Endothelial cell (in vitro differentiated cells): Measurements from ENCODE around the gene RAD23A. TPM values are rescaled to one million over a fixed set of nuclear protein-coding genes. Genes with fewer than 3 reads are reported as not detected.

Source experiments
- DNase-seq: peaks from one replicate; pipeline ENCODE4 v3.0.0; 2021; ENCODE audit warnings: low spot score
- H3K27ac Mint-ChIP-seq: one replicate; pipeline ENCODE4 v1.8.0; 2021; ENCODE audit warnings: mixed read lengths, inconsistent platforms; ENCODE audit not compliant: unreplicated experiment
- H3K27me3 Mint-ChIP-seq: one replicate; pipeline ENCODE4 v1.8.0; 2021; ENCODE audit warnings: mild to moderate bottlenecking, moderate library complexity, mixed read lengths, inconsistent platforms; ENCODE audit not compliant: unreplicated experiment
- H3K36me3 Mint-ChIP-seq: one replicate; pipeline ENCODE4 v1.8.0; 2021; ENCODE audit warnings: mild to moderate bottlenecking, low read depth, mixed read lengths, inconsistent platforms; ENCODE audit not compliant: unreplicated experiment
- H3K4me1 Mint-ChIP-seq: one replicate; pipeline ENCODE4 v1.8.0; 2021; ENCODE audit warnings: mild to moderate bottlenecking, mixed read lengths, inconsistent platforms; ENCODE audit not compliant: unreplicated experiment
- H3K4me3 Mint-ChIP-seq: one replicate; pipeline ENCODE4 v1.8.0; 2021; ENCODE audit warnings: mild to moderate bottlenecking, mixed read lengths, inconsistent platforms; ENCODE audit not compliant: unreplicated experiment
- H3K9me3 Mint-ChIP-seq: one replicate; pipeline ENCODE4 v1.8.0; 2021; ENCODE audit warnings: mixed read lengths, inconsistent platforms; ENCODE audit not compliant: unreplicated experiment
- CTCF ChIP-seq: fragments of 200-600 bp; sonication (generic); IDR thresholded peaks from one replicate; pipeline ENCODE4 v1.5.0; 2021; ENCODE audit warnings: antibody characterized with exemption; ENCODE audit not compliant: unreplicated experiment
- total RNA-seq: library from RNA; stranded (reverse); fragmentation: NEBNext Ultra II Directional; extraction: Animal tissue kit (Norgen Biotek cat#: 25700); gene quantifications from one replicate; pipeline ENCODE4 v1.2.1, GENCODE V29; 2021; ENCODE audit not compliant: unreplicated experiment

The RAD23A gene
- total RNA-seq, 1 donor from 2014 or later, result 44.7 TPM

DNA sequence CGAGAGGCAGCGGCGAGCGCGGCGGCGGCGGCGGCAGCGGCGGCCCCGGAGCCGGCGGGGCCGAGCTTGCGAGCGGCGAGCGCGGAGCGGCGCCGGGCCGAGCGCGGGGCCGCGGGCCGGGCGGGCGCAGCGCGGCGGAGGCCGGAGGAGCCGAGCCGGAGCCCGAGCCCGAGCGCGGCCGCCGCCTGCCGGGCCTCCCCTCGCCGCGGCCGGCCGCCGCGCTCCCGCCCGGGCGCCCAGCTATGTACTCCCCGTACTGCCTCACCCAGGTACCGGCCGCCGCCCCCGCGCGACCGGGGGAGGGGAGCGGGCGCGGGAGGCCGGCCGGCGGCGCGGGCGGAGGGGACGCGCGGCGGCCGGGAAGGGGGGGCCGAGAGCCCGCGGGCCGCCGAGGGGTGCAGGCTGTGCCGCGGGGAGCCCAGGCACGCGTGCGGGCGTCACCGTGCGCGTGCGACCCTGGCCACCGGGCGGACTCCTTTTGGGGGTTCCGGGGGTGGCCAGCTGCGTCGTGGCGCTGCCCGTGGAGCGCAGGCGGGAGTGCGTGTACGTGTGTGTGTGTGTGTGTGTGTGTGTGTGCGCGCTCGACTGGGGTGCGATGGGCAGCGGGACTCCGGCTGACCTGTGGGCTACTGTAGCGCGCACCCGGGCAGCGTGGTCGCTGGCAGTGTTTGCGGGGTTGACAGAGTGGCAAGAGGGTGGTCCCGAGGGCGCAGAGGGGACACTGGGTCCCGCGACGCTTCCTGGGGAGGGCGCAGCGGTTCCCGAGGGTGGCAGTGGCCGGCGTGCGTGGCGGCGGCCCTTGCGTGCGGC, 50.1 kb downstream of the RAD23A start:
- H3K27me3 Mint-ChIP-seq, result peaks cover 43% of the 10 kb centered on the region
- DNase-seq, result no peak
- H3K27ac Mint-ChIP-seq, result no peak overlapping the region
- no peak overlapping the region for H3K4me3 Mint-ChIP-seq
- peaks cover 6% of the 10 kb centered on the region for H3K4me1 Mint-ChIP-seq
- peaks cover 4% of the 10 kb centered on the region for H3K36me3 Mint-ChIP-seq
- TF ChIP-seq CTCF, result no peak
- H3K9me3 Mint-ChIP-seq, result no peaks in the 10 kb centered on the region

DNA sequence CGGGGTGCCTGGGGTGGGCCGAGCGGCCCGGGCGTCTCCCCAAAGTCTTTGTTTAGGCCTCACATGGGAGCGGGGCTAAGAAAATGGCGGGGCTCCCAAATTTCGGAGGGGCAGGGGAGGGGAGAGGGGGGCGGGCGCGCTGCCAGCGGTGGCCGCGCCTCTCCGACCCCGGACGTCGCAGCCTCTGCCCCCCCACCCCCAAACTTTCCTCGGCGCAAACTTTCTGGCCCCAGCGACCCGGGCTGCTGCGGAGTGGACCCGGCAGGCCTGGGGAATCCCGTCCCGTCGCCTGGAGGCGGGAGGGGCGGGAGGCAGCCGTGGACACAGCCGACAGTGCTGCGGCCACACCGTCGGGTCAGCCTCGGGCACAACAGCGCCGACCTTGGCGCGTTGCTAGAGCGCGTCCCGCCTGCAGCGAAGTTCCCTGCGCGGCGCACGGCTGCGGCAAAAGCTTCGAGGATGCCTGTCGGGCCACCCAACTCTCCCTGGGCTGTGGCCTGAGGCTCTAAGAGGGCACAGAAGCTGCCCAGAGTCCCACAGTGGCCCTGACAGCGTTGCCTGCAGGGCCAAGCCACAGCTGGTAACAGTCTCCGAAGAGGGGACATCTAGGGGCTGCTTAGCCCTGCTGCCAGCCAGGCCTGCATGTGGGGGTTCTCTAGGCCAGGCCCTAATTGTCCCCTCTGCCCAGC, 50.9 kb downstream of the RAD23A start:
- Mint-ChIP-seq H3K4me3 (no peak overlapping the region), H3K9me3 (no peaks in the 10 kb centered on the region)
- no peak for DNase-seq

DNA sequence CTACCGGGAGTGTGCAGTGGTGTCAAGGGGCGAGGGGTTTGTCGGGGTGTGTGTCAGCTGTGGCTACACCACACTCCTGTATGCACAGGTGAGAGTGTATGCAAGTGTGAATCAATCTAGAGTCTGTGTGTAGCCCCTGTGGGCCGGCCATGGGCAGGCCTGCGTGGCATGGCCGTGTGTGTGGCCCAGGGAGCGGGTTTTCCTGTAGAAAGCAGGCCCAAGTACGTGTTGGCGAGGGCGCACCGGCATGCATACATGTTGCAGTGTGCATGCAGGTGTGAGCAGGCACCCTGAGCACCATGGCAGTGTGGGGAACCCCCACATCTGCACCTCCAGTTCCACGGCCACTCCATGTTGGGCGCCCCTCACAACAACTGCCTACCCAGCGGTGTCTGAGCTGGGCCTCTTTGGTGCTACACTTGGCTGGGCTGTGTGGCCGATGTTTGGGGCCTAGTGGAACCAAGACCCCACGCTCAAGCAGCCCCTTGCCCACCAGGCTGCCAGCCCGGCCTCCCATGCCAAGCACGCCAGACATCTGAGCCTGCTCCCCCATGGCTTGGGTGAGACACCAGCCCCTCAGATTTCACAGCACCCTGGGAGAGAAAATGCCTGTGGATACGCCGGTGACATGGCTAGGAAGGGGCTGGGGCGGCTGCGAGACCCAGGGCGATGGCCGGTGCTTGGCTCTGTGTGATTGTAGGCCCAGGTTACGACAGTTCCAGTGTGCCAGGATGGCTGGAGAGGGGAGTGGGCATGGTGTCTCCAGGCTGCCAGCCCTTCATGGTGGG, 51.7 kb downstream of the RAD23A start:
- Mint-ChIP-seq H3K9me3 (no peaks in the 10 kb centered on the region), H3K4me1 (peaks cover 6% of the 10 kb centered on the region), H3K27me3 (peaks cover 46% of the 10 kb centered on the region), H3K4me3 (peak overlapping the region; percentile 73), H3K27ac (no peak overlapping the region), H3K36me3 (peaks cover 9% of the 10 kb centered on the region)
- no peak for DNase-seq
- TF ChIP-seq CTCF, result no peak

More for the DNA sequence above, 50.9 kb downstream of the RAD23A start:
- Mint-ChIP-seq H3K27me3 (peaks cover 46% of the 10 kb centered on the region), H3K36me3 (peaks cover 9% of the 10 kb centered on the region), H3K4me1 (peaks cover 6% of the 10 kb centered on the region), H3K27ac (no peak overlapping the region)
- no peak for TF ChIP-seq CTCF

GRCh38 chr19:12997967-12998940, 52.6 kb downstream of the RAD23A start:
- Mint-ChIP-seq H3K27ac (peak overlapping the region; percentile 55), H3K27me3 (peaks cover 52% of the 10 kb centered on the region)

More at GRCh38 chr19:12997967-12998940, 52.6 kb downstream of the RAD23A start:
- TF ChIP-seq CTCF, result no peak
- DNase-seq, result no peak
- Mint-ChIP-seq H3K36me3 (peaks cover 9% of the 10 kb centered on the region), H3K4me1 (peaks cover 6% of the 10 kb centered on the region), H3K4me3 (no peak overlapping the region), H3K9me3 (no peaks in the 10 kb centered on the region)
